IPS-15b (cell line): ENCODE measurements around the gene HSD17B11.
"Not testable (repeated sequence)": the region's sequence is repeated elsewhere in the genome, so short reads cannot be mapped to it uniquely, and the experiment has no call there.

Experiments
- H3K27me3 ChIP-seq: one replicate; pipeline ENCODE4 v1.6.1; 2013; ENCODE audit warnings: low read length; ENCODE audit not compliant: control insufficient read depth, insufficient read depth
- H3K36me3 ChIP-seq: one replicate; pipeline ENCODE4 v1.6.1; 2013; ENCODE audit warnings: low read length; ENCODE audit not compliant: control insufficient read depth, insufficient read depth
- H3K4me1 ChIP-seq: one replicate; pipeline ENCODE4 v1.6.1; 2013; ENCODE audit warnings: mild to moderate bottlenecking, low read length; ENCODE audit not compliant: control insufficient read depth, insufficient read depth
- H3K4me3 ChIP-seq: one replicate; pipeline ENCODE4 v1.5.1; 2013; ENCODE audit warnings: low read depth, low read length
- H3K9ac ChIP-seq: one replicate; pipeline ENCODE4 v1.6.1; 2013; ENCODE audit warnings: low read depth, mild to moderate bottlenecking, low read length
- H3K9me3 ChIP-seq: one replicate; pipeline ENCODE4 v1.6.1; 2013; ENCODE audit warnings: mild to moderate bottlenecking, low read length; ENCODE audit not compliant: control insufficient read depth, insufficient read depth

HSD17B11 gene, protein sequence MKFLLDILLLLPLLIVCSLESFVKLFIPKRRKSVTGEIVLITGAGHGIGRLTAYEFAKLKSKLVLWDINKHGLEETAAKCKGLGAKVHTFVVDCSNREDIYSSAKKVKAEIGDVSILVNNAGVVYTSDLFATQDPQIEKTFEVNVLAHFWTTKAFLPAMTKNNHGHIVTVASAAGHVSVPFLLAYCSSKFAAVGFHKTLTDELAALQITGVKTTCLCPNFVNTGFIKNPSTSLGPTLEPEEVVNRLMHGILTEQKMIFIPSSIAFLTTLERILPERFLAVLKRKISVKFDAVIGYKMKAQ

DNA sequence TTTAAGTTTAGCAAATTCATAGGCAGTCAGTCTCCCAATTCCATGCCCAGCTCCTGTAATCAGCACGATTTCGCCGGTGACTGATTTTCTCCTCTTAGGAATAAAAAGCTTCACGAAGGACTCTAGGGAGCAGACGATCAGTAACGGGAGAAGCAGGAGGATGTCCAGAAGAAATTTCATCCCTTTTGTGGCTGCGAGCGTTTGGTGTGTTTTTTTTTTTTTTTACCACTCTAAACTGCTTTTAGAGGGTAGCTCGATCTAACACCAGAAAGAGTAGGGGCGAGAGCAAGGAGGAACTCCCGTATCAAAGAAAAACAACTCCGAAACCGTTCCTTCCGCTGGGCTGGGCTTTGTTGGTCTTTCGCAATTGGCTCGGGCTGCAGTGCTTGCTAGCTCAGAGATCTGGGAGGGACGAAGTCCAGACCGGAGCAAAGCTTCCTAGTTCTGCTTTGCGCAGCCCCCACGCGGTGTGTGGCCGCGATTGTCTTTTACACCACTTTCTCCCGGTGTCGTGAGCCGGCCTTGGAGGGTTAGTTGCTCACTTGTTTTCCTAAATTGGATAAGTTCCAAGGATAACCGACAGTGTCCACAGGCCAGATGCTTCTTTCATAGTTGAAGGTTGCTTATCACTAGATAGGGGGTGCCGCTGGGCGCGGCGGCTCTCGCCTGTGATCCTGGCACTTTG is at the start of gene HSD17B11:
Gene HSD17B11, minus strand, starts transcription at position 298 of the 685 bp plus-strand sequence. Its CDS starts 118 bp downstream, at position 180.
- H3K27me3 ChIP-seq, result peaks cover 5% of the 10 kb centered on the region
- peaks cover 2% of the 10 kb centered on the region for H3K4me1 ChIP-seq
- H3K9me3 ChIP-seq, result no peaks in the 10 kb centered on the region
- H3K4me3 ChIP-seq, result peak within 1 kb of the TSS; percentile 69
- H3K36me3 ChIP-seq, result no peaks in the 10 kb centered on the region
- peak within 1 kb of the TSS; percentile 50 for H3K9ac ChIP-seq

DNA sequence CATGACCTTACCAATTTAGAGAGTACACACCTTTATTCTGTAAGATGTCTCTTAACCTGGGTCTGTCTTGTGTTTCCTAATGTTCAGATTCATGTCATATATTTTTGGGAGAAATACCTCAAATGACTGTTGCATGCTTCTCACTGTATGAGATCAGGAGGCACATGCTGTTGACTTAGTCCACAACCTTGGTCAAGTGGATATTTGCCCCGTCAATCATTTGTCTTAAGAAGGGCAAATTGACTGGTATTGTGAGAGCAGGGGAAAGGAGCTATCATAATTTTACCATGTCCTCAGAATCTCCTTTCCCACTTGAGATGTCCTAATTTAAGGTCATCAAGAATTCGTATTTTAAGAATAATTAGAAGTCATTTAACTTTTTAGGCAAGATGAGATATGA is 42.4 kb upstream of the HSD17B11 start:
- no peak overlapping the region for H3K4me3 ChIP-seq

DNA sequence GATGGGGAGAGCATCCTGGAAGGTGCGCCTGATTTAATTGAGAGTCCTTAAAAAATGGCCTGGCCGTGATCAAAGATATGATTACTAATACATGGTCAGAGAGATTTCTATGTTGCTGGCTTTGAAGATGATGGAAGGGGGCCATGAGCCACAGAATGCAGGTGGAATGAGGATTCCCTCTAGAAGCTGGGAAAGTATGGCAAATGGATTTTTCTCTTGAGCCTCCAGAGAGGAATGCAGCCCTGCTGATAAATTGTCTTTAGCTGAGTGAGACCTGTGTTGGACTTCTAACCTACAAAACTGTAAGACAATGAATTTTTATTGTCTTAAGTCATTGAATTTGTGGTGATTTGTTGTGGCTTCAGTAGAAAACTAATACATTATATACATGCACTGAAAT is 39.0 kb upstream of the HSD17B11 start:
- H3K9me3 ChIP-seq, result no peaks in the 10 kb centered on the region
- H3K4me1 ChIP-seq, result no peaks in the 10 kb centered on the region
- no peak overlapping the region for H3K4me3 ChIP-seq
- no peak overlapping the region for H3K9ac ChIP-seq
- no peaks in the 10 kb centered on the region for H3K36me3 ChIP-seq
- H3K27me3 ChIP-seq, result no peaks in the 10 kb centered on the region

More for the DNA sequence above, 42.4 kb upstream of the HSD17B11 start:
- no peak overlapping the region for H3K9ac ChIP-seq
- H3K9me3 ChIP-seq, result no peaks in the 10 kb centered on the region
- no peaks in the 10 kb centered on the region for H3K27me3 ChIP-seq
- no peaks in the 10 kb centered on the region for H3K4me1 ChIP-seq
- no peaks in the 10 kb centered on the region for H3K36me3 ChIP-seq

DNA sequence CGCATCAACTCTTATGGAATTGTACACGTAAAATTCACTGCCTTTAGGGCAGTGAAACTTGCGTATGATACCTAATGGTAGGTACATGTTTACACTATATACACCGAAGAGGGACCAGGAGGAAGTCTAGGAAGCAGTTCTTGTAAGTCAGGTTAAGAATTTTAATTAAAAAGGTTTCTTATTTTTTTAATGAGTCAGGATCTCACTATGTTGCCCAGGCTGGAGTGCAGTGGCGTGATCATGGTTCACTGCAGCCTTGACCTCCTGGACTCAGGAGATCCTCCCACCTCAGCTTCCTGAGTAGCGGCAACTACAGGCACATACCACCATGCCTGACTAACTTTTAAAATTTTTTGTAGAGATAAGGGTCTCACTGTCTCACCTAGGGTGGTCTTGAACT is 38.0 kb upstream of the HSD17B11 start:
- Histone ChIP-seq H3K27me3 (no peaks in the 10 kb centered on the region), H3K4me1 (no peaks in the 10 kb centered on the region), H3K9me3 (no peaks in the 10 kb centered on the region), H3K9ac (no peak overlapping the region), H3K4me3 (no peak overlapping the region), H3K36me3 (no peaks in the 10 kb centered on the region)

DNA sequence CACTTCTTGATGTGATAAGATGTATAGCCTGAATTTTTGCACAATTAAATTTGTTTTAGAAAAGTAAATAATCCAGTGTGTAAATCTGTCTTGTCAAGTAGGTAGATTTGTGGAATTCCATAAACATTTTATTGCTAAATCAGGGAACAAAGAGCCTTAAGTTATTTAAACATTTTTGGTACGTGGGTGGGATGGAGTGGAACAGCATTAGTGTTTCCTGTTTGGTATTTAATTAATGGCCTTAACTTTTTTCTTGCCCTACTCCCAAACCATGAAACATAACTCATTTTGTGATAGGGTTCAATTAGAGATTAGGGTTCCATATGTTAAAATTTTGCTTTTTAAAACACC is 36.5 kb upstream of the HSD17B11 start:
- Histone ChIP-seq H3K36me3 (no peaks in the 10 kb centered on the region), H3K9me3 (no peaks in the 10 kb centered on the region), H3K4me1 (no peaks in the 10 kb centered on the region), H3K9ac (no peak overlapping the region), H3K27me3 (no peaks in the 10 kb centered on the region), H3K4me3 (no peak overlapping the region)

DNA sequence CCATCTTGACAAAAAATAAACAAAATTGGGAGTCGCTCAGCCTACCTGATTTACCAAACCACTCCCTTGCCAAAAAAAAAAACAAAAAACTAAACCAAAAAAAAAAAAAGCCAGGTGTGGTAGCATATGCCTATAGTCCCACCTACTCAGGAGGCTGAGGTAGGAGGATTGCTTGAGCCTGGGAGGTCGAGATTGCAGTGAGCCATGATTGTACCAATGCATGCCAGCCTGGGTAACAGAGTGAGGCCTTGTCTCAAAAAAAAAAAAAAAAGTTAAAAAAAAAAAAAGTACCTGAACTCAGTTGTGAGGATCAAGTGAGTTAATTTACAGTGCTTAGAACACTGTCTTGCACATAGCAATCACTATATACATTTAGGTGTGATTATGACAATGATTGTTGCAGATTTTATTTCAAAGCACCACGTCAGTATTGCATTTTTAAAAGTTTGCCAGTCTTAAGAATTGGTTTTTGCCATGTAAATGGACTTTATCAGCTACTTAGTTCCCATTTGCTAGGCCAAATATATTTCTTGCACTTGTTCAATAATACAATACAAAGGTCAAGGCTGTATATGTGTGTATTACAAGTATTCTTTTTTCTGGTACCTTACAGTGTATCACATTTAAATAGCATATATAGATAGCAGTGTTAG is 36.0 kb upstream of the HSD17B11 start:
- Histone ChIP-seq H3K4me3 (no peak overlapping the region), H3K27me3 (no peaks in the 10 kb centered on the region), H3K9ac (no peak overlapping the region), H3K36me3 (no peaks in the 10 kb centered on the region), H3K9me3 (no peaks in the 10 kb centered on the region), H3K4me1 (no peaks in the 10 kb centered on the region)

DNA sequence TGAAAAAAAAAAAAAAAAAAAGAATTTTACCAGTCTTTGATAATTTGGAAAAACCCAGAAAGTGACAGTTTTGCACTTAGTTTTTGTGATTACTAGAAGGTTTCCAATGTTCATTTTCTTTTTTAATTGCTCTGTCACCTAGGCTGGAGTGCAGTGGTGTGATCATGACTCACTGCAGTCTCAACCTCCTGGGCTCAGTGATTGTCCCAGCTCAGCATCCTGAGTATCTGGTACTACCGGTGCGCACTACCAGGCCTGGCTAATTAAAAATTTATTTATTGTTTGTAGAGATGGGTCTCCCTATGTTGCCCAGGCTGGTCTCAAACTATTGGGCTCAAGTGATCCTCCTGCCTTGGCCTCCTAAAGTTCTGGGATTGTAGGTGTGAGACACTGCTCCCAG is 34.7 kb upstream of the HSD17B11 start:
- Histone ChIP-seq H3K27me3 (no peaks in the 10 kb centered on the region), H3K9me3 (no peaks in the 10 kb centered on the region), H3K36me3 (no peaks in the 10 kb centered on the region), H3K9ac (no peak overlapping the region), H3K4me3 (no peak overlapping the region), H3K4me1 (peaks cover 7% of the 10 kb centered on the region)

DNA sequence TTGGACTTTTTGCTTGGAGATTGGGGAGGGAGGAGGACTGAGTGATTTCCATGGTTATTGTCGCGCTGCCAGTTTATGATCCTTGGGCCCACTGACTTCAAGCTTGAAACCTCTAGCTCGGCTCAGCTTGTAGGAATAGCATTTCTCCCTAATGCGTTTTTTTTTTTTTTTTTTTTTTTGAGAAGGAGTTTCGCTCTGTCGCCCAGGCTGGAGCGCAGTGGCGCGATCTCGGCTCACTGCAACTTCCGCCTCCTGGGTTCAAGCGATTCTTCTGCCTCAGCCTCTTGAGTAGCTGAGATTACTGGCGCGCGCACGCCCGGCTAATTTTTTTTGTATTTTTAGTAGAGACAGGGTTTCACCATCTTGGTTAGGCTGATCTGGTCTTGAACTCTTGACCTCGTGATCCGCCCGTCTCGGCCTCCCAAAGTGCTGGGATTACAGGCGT is 33.1 kb upstream of the HSD17B11 start:
- peaks cover 10% of the 10 kb centered on the region for H3K4me1 ChIP-seq
- H3K9me3 ChIP-seq, H3K36me3 ChIP-seq, H3K9ac ChIP-seq, H3K27me3 ChIP-seq: not testable (repeated sequence)
- peak overlapping the region; percentile 99 for H3K4me3 ChIP-seq

DNA sequence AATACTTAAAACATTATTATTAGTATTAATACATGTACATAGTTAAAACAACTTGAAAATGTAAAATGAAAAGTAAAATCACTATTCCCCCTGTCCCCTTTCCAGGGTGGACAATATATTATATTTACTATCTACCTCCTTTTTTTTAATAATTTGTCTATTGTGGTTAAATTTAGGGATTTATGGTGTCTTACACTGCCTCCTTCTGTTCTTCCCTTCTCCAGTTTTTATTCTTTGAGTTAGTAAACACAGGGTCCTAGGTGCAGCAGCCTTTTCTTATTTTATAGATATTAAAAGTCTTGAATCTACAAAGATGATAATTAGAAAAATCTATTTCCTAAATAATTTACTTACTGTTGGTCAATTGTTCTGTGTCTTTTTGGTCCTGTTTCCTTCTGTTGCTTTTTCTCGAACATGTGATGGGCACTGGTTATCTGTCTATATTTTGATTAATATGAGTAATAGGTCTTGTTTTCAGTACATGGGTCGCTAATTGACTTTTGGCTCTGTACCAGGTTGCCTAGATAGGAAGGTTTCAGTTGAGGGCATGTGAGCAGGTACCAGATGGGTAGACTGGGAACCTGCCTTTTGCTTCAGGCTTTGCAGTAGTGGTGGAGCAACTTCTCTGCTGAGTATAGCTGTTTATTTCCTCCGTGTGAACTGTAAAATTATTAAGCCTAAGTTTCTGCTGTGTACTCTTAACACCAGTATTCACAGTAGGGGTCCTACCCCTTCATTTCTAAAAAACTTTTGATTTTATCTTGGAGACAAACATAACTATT is 32.5 kb upstream of the HSD17B11 start:
- no peaks in the 10 kb centered on the region for H3K36me3 ChIP-seq
- peak overlapping the region; percentile 99 for H3K4me3 ChIP-seq
- no peaks in the 10 kb centered on the region for H3K27me3 ChIP-seq
- no peaks in the 10 kb centered on the region for H3K9me3 ChIP-seq
- H3K4me1 ChIP-seq, result peaks cover 10% of the 10 kb centered on the region
- H3K9ac ChIP-seq, result peak overlapping the region; percentile 93

DNA sequence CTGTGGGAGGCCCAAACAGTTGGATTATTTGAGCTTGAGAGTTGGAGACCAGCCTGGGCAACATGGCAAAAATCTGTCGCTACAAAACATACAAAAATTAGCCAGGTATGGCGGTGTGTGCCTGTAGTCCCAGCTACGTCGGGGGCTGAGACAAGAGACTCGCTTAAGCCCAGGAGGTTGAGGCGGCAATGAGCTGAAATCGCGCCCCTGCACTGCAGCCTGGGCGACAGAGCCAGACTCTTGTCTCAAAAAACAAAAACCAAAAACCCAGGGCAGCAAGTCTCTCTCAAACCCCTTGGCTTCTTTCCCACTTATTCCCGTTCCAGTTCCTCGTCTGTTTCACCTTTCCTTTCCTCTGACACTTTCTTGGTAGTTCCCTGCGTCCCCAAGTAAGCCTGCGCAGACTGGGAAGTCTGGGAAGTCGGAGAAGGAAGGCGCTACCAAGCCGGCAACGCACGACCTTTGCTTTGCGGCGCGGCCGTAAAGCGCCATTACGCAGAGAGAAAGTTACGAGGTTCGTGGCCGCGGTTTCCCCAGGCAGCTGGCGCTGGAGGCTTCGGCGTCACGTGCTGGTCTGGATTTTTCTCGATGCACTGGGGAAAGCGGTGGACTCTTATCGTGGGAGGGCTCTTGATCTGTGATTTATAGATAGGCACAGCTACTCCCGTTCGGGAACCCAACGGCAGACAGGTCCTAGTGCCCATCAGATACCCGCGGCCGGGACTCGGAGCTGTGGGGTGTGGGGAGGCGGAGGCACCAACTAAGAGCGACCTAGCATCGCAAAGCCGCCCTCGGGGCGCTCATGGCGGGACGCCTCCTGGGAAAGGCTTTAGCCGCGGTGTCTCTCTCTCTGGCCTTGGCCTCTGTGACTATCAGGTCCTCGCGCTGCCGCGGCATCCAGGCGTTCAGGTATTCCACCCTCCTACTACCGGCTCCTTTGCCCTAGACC is 31.4 kb upstream of the HSD17B11 start, which contains the start of gene NUDT9:
Gene NUDT9, plus strand, starts transcription at position 470 of the 949 bp plus-strand sequence. Its CDS starts 333 bp downstream, at position 803.
- Histone ChIP-seq H3K4me3 (peak within 1 kb of the TSS; percentile 99), H3K9me3 (no peaks in the 10 kb centered on the region), H3K36me3 (no peaks in the 10 kb centered on the region), H3K27me3 (no peaks in the 10 kb centered on the region), H3K4me1 (peaks cover 10% of the 10 kb centered on the region), H3K9ac (peak within 1 kb of the TSS; percentile 93)
